Lower lobe of right lung (tissue), 2 donors: ENCODE results near the gene SLC9C2. TPM values are rescaled to one million over a fixed set of nuclear protein-coding genes. Genes with fewer than 3 reads are reported as not detected.

Experiments
- ATAC-seq, 2 donors: fragments of 200-7000 bp; cut with Tn5 transposase; one replicate each; pipeline ENCODE4 v1.9.1; 2020 to 2022; ENCODE audit warnings: mild to moderate bottlenecking in 2 of 2, moderate library complexity in 2 of 2
- DNase-seq: peaks from one replicate; pipeline ENCODE4 v3.0.0-alpha.2; 2020
- H3K27ac ChIP-seq: fragments of 200-600 bp; one replicate; pipeline ENCODE4 v1.8.0; 2022
- H3K27me3 ChIP-seq: fragments of 200-600 bp; one replicate; pipeline ENCODE4 v1.8.0; 2022; ENCODE audit warnings: low read depth
- H3K36me3 ChIP-seq: fragments of 200-600 bp; one replicate; pipeline ENCODE4 v1.8.0; 2022; ENCODE audit warnings: mild to moderate bottlenecking
- H3K4me1 ChIP-seq: fragments of 200-600 bp; one replicate; pipeline ENCODE4 v1.8.0; 2022
- H3K4me3 ChIP-seq: fragments of 200-600 bp; one replicate; pipeline ENCODE4 v1.8.0; 2022; ENCODE audit warnings: mild to moderate bottlenecking
- H3K9me3 ChIP-seq: fragments of 200-600 bp; one replicate; pipeline ENCODE4 v1.8.0; 2022
- intact Hi-C: fragments of 100-400 bp; cut with DNase I; formaldehyde crosslinking; loops from one replicate; pipeline ENCODE4 v1.11.0; 2022
- total RNA-seq: library from RNA; stranded (reverse); fragmentation: NEBNext Ultra II Directional; extraction: Animal tissue kit (Norgen Biotek cat#: 25700); gene quantifications from one replicate; pipeline ENCODE4 v1.2.1, GENCODE V29; 2021
- TF ChIP-seq, protein P1 (sequence below): fragments of 200-600 bp; IDR thresholded peaks from one replicate; pipeline ENCODE4 v1.8.0; 2022; ENCODE audit warnings: antibody characterized with exemption, mild to moderate bottlenecking
- donor health status: DM: no; HTN: yes; CAD: no; lungs with severe emphysema.

Gene SLC9C2
- total RNA-seq, 1 donor from 2014 or later = 1.4 TPM

DNA sequence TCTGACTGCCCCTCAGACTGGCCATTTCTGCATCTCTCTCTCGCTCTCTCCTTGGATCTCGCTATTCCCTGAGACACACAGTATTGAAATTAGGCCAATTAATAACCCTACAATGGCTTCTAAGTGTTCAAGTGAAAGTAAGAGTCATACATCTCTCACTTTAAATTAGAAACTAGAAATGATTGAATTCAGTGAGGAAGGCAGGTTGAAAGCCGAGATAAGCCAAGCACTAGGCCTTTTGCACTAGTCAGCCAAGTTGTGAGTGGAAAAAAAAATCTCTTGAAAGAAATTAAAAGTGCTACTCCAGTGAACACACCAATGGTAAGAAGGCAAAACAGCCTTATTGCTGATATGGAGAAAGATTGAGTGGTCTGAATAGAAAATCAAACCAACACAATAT lies 51.2 kb downstream of the SLC9C2 start:
- Histone ChIP-seq H3K27ac (no peak overlapping the region), H3K4me3 (no peak overlapping the region), H3K27me3 (no peaks in the 10 kb centered on the region), H3K4me1 (no peaks in the 10 kb centered on the region), H3K36me3 (no peaks in the 10 kb centered on the region), H3K9me3 (no peaks in the 10 kb centered on the region)
- ATAC-seq (no peak), DNase-seq (no peak)
- intact Hi-C loops = no loop called here
- TF ChIP-seq, protein P1, sequence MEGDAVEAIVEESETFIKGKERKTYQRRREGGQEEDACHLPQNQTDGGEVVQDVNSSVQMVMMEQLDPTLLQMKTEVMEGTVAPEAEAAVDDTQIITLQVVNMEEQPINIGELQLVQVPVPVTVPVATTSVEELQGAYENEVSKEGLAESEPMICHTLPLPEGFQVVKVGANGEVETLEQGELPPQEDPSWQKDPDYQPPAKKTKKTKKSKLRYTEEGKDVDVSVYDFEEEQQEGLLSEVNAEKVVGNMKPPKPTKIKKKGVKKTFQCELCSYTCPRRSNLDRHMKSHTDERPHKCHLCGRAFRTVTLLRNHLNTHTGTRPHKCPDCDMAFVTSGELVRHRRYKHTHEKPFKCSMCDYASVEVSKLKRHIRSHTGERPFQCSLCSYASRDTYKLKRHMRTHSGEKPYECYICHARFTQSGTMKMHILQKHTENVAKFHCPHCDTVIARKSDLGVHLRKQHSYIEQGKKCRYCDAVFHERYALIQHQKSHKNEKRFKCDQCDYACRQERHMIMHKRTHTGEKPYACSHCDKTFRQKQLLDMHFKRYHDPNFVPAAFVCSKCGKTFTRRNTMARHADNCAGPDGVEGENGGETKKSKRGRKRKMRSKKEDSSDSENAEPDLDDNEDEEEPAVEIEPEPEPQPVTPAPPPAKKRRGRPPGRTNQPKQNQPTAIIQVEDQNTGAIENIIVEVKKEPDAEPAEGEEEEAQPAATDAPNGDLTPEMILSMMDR = no peak

DNA sequence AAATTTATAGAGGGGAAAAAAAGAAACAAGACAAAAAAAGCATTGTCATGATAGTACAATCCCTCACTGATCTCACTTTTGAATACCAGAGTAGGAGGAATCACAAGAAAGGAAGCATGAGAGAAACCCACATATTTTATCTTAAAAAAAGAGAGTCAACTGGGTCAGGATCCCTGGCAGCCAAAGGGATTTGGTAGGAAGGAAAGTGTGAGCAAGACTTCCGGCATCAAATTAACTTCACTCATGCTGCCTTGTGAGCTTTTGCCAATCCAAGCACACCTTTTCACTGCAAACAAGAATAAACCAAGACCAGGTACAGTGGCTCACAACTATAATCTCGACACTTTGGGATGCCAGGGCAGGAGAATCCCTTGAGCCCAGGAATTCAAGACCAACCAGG lies 53.1 kb downstream of the SLC9C2 start:
- Histone ChIP-seq H3K27me3 (no peaks in the 10 kb centered on the region), H3K4me3 (no peak overlapping the region), H3K27ac (no peak overlapping the region), H3K36me3 (no peaks in the 10 kb centered on the region), H3K9me3 (no peaks in the 10 kb centered on the region), H3K4me1 (no peaks in the 10 kb centered on the region)
- DNase-seq = no peak
- TF ChIP-seq, protein P1 = no peak
- ATAC-seq = no peak
- intact Hi-C loops = no loop called here

DNA sequence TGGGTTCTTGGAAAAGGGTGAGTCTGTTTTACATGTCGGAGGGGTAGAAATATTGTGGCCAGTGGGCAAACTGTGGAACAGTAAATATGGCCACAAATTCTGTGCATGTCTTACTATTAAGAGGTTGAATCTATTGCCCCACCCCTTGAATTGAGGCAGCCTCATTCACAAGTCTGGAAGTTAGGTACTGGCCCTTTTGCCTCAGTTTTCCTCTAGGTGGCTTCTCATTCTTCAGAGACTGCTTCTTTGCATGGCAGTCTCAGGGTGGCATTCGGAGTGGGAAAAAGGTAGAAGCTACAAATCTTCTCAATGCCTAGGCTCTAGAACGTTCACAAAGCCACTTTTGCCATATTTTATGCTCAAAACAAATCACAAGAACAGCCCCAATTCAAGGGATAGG lies 57.2 kb downstream of the SLC9C2 start:
- TF ChIP-seq, protein P1 = no peak
- H3K36me3 ChIP-seq = no peaks in the 10 kb centered on the region
- no peak for DNase-seq
- no peaks in the 10 kb centered on the region for H3K4me1 ChIP-seq
- no peaks in the 10 kb centered on the region for H3K27me3 ChIP-seq
- H3K9me3 ChIP-seq = no peaks in the 10 kb centered on the region
- ATAC-seq = no peak
- no peak overlapping the region for H3K4me3 ChIP-seq
- intact Hi-C loops = no loop called here
- H3K27ac ChIP-seq = no peak overlapping the region

DNA sequence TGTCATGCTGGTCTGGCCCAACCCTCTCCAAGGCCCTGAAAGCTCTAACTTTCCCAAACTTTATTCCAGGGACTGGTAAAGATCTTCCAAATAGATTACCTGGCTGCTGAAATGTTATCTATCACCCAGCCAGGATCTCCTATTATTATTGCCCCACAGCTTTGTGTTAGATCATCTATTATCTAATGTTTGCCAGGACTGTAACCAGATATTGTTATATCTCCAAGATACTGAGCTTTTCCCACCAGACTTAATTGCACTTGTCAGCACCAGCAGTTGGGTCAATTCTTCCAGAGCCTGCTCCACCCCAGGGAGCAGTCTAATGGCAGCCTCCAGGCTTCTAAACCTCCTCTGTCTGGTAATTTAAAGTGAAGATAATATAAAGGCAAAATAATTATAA lies 66.6 kb downstream of the SLC9C2 start:
- intact Hi-C loops = no loop called here
- TF ChIP-seq, protein P1 = no peak
- H3K27me3 ChIP-seq = no peaks in the 10 kb centered on the region

DNA sequence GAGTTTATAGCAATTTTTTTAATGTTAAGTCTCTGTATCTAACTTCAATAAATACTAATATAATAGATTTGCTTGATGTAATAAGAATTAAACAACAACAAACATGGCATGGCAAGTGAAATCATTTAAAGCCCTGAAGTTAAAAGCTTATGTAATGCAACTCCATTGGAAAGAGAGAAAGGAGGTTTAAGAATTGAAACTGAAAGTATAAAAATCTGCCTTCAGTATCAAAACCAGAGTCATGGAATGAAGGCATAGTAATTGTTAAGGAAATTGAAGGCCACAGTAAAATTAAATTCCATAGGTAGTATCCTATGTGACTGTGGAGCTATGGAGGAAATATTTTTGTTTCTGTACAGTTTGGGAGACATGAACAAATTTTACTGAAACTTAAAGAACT lies 70.6 kb downstream of the SLC9C2 start:
- Histone ChIP-seq H3K4me3 (no peak overlapping the region), H3K27me3 (no peaks in the 10 kb centered on the region), H3K36me3 (no peaks in the 10 kb centered on the region), H3K9me3 (no peaks in the 10 kb centered on the region), H3K27ac (no peak overlapping the region), H3K4me1 (no peaks in the 10 kb centered on the region)
- DNase-seq (no peak), ATAC-seq (peak in 1 of 2 donors; percentile 43)
- intact Hi-C loops = no loop called here
- TF ChIP-seq, protein P1 = no peak

More for the DNA sequence above, 66.6 kb downstream of the SLC9C2 start:
- Histone ChIP-seq H3K27ac (no peak overlapping the region), H3K9me3 (no peaks in the 10 kb centered on the region), H3K4me1 (no peaks in the 10 kb centered on the region), H3K36me3 (no peaks in the 10 kb centered on the region), H3K4me3 (no peak overlapping the region)
- DNase-seq (no peak), ATAC-seq (no peak)
